HG02840 (cell line): Measurements from ENCODE around the gene ACYP2.

ENCODE experiments used
- ATAC-seq: cut with Tn5 transposase; IDR thresholded peaks from one replicate; pipeline ENCODE4 v1.9.1; 2021; ENCODE audit warnings: mild to moderate bottlenecking, moderate library complexity, moderate number of reproducible peaks; ENCODE audit not compliant: unreplicated experiment, low FRiP score

ACYP2 gene

GRCh38 chr2:54350426-54350825, 235.0 kb downstream of the ACYP2 start:
- no peak for ATAC-seq

- no peak for ATAC-seq
Observed at GRCh38 chr2:54353216-54353615, 237.8 kb downstream of the ACYP2 start.
